OCI-LY1 (cell line): ENCODE measurements around the gene TM4SF1.

Experiments used
- H2AFZ ChIP-seq: fragments of 200-600 bp; sonication (generic), shearing (Covaris generic); 2 replicates; pipeline ENCODE4 v1.6.0; 2014; ENCODE audit warnings: antibody characterized with exemption, mild to moderate bottlenecking, low read length
- H3F3A ChIP-seq: fragments of 200-600 bp; sonication (generic), shearing (Covaris generic); 2 replicates; pipeline ENCODE4 v1.6.0; 2014; ENCODE audit warnings: mild to moderate bottlenecking, antibody characterized with exemption, low read length, moderate library complexity; ENCODE audit not compliant: insufficient read depth
- H3K27ac ChIP-seq: fragments of 200-600 bp; sonication (generic); 2 replicates; pipeline ENCODE4 v1.5.1; 2014; ENCODE audit warnings: low read length, mixed run types, mild to moderate bottlenecking, low read depth; ENCODE audit not compliant: poor library complexity, severe bottlenecking
- H3K27me3 ChIP-seq: fragments of 200-600 bp; sonication (generic); 2 replicates; pipeline ENCODE4 v1.6.0; 2014; ENCODE audit warnings: antibody characterized with exemption, mild to moderate bottlenecking, low read length, moderate library complexity; ENCODE audit not compliant: insufficient read depth
- H3K36me3 ChIP-seq: fragments of 200-600 bp; sonication (generic); 2 replicates; pipeline ENCODE4 v1.6.1; 2014; ENCODE audit warnings: mild to moderate bottlenecking, antibody characterized with exemption, low read length, moderate library complexity, mixed read lengths; ENCODE audit not compliant: insufficient read depth
- H3K4me1 ChIP-seq: fragments of 200-600 bp; sonication (generic); 2 replicates; pipeline ENCODE4 v1.5.1; 2014; ENCODE audit warnings: mild to moderate bottlenecking, low read length, moderate library complexity; ENCODE audit not compliant: insufficient read depth, severe bottlenecking
- H3K4me2 ChIP-seq: fragments of 200-600 bp; sonication (generic), shearing (Covaris generic); 2 replicates; pipeline ENCODE4 v1.6.1; 2014; ENCODE audit warnings: low read length
- H3K4me3 ChIP-seq: fragments of 200-600 bp; sonication (generic); 2 replicates; pipeline ENCODE4 v1.5.1; 2014; ENCODE audit warnings: low read length, low read depth, mild to moderate bottlenecking, mixed read lengths; ENCODE audit not compliant: poor library complexity, severe bottlenecking
- H3K79me2 ChIP-seq: fragments of 200-600 bp; shearing (Covaris generic); 2 replicates; pipeline ENCODE4 v1.6.1; 2016; ENCODE audit warnings: mixed run types, low read length, mixed read lengths; ENCODE audit not compliant: insufficient read depth
- H3K9ac ChIP-seq: fragments of 200-600 bp; sonication (generic), shearing (Covaris generic); 2 replicates; pipeline ENCODE4 v1.6.1; 2014; ENCODE audit warnings: mild to moderate bottlenecking, low read length, mixed read lengths
- H3K9me2 ChIP-seq: fragments of 200-600 bp; sonication (generic), shearing (Covaris generic); 2 replicates; pipeline ENCODE4 v1.6.1; 2014; ENCODE audit warnings: low read depth, mild to moderate bottlenecking, low read length, mixed read lengths
- H3K9me3 ChIP-seq: fragments of 200-600 bp; shearing (Covaris generic); 2 replicates; pipeline ENCODE4 v1.6.1; 2014; ENCODE audit warnings: low read length, mixed read lengths
- H4K20me1 ChIP-seq: fragments of 200-600 bp; sonication (generic), shearing (Covaris generic); 2 replicates; pipeline ENCODE4 v1.6.0; 2016; ENCODE audit warnings: mild to moderate bottlenecking, low read length; ENCODE audit not compliant: insufficient read depth
- CTCF ChIP-seq: fragments of 200-600 bp; sonication (generic), shearing (Covaris generic); IDR thresholded peaks from 2 replicates; pipeline ENCODE4 v1.5.1; 2017; ENCODE audit warnings: mild to moderate bottlenecking, antibody characterized with exemption, low read length, moderate library complexity, mixed read lengths
- EZH2 ChIP-seq: fragments of 200-600 bp; sonication (generic), shearing (Covaris generic); IDR thresholded peaks from 2 replicates; pipeline ENCODE4 v1.8.0; 2017; ENCODE audit warnings: borderline replicate concordance, mixed run types, mild to moderate bottlenecking, antibody characterized with exemption, low read length, moderate library complexity, mixed read lengths

The TM4SF1 gene

GRCh38 chr3:149374391-149374790 is 3.1 kb downstream of the TM4SF1 start:
- Histone ChIP-seq H3K9me3 (no peaks in the 10 kb centered on the region), H3K4me1 (no peaks in the 10 kb centered on the region), H2AFZ (no peak overlapping the region), H3K4me3 (no peak overlapping the region), H4K20me1 (no peaks in the 10 kb centered on the region), H3F3A (no peaks in the 10 kb centered on the region), H3K9me2 (no peaks in the 10 kb centered on the region), H3K27ac (no peak overlapping the region), H3K4me2 (no peak overlapping the region), H3K36me3 (no peaks in the 10 kb centered on the region), H3K79me2 (no peaks in the 10 kb centered on the region), H3K9ac (no peak overlapping the region), H3K27me3 (no peaks in the 10 kb centered on the region)
- no peak for TF ChIP-seq CTCF
- TF ChIP-seq EZH2: no peak

- Histone ChIP-seq H3K4me1 (no peaks in the 10 kb centered on the region), H3K9me3 (no peaks in the 10 kb centered on the region), H3K9me2 (no peaks in the 10 kb centered on the region), H3K9ac (no peak overlapping the region), H3K36me3 (no peaks in the 10 kb centered on the region), H4K20me1 (no peaks in the 10 kb centered on the region), H3K27ac (no peak overlapping the region), H3K79me2 (no peaks in the 10 kb centered on the region), H3K4me3 (no peak overlapping the region), H2AFZ (no peak overlapping the region), H3K4me2 (no peak overlapping the region), H3K27me3 (no peaks in the 10 kb centered on the region), H3F3A (no peaks in the 10 kb centered on the region)
- TF ChIP-seq CTCF (no peak), EZH2 (no peak)
Measured at GRCh38 chr3:149373235-149374125, 4.0 kb downstream of the TM4SF1 start.

- Histone ChIP-seq H3K4me2 (no peak overlapping the region), H3K36me3 (no peaks in the 10 kb centered on the region), H3K4me1 (no peaks in the 10 kb centered on the region), H3K9ac (no peak overlapping the region), H2AFZ (no peak overlapping the region), H3K27ac (no peak overlapping the region), H3K27me3 (no peaks in the 10 kb centered on the region), H4K20me1 (no peaks in the 10 kb centered on the region), H3K4me3 (no peak overlapping the region), H3F3A (no peaks in the 10 kb centered on the region), H3K9me3 (no peaks in the 10 kb centered on the region), H3K79me2 (no peaks in the 10 kb centered on the region), H3K9me2 (no peaks in the 10 kb centered on the region)
- no peak for TF ChIP-seq EZH2
- no peak for TF ChIP-seq CTCF
Measured at GRCh38 chr3:149371723-149372114, 5.7 kb downstream of the TM4SF1 start.
